ENCODE results near the gene ABCA1. TPM values are rescaled to one million over a fixed set of nuclear protein-coding genes. Genes with fewer than 3 reads are reported as not detected.

ABCA1 gene
- total and polyA plus RNA-seq, 2 of the 13 experiments (the other 11 are each of a cell fraction or from before 2014, with no cell fraction given) = 26.8 to 63.8 TPM

- no peak for FAIRE-seq
- ChIA-PET POLR2A (interaction anchor here (0.9 kb wide), 1 partner anchor 13 kb away, joined by 3 read pairs; no protein-coding TSS in a partner anchor), CTCF (ENCODE audit: low intra/inter-chr PET ratio, low total read pairs) (no interaction called here)
- Histone ChIP-seq H3K4me3 (replicated peaks in 1 of 3; ENCODE audit: insufficient read depth in 1 of 3, low read depth in 2 of 3, low read length in 3 of 3) (no peak overlapping the region), H3K9ac (ENCODE audit: insufficient read depth, low read depth, low read length) (no peak overlapping the region), H3K36me3 (replicated peaks in 1 of 2; ENCODE audit: control insufficient read depth in 1 of 2, insufficient read depth in 2 of 2, low read length in 2 of 2) (peaks cover 32 to 81% of the 10 kb centered on the region in 2 experiments), H2AFZ (ENCODE audit: low read length) (no peak overlapping the region), H4K20me1 (ENCODE audit: insufficient read depth, low read length) (peaks cover 22% of the 10 kb centered on the region; the same call in 1 of the 2 replicates), H3K9me3 (ENCODE audit: low read length) (no peaks in the 10 kb centered on the region), H3K4me2 (ENCODE audit: low read depth, low read length) (no peak overlapping the region), H3K27me3 (ENCODE audit: control insufficient read depth in 1 of 2, insufficient read depth in 2 of 2, low read length in 2 of 2) (no peaks in the 10 kb centered on the region), H3K79me2 (ENCODE audit: insufficient read depth, low read length) (peaks cover 53% of the 10 kb centered on the region), H3K27ac (ENCODE audit: extremely low read length, insufficient read depth, low read length) (peak overlapping the region; percentile 29), H3K4me1 (ENCODE audit: insufficient read depth, low read length) (peaks cover 68% of the 10 kb centered on the region)
- 83% methylated on average over 6 of the region's 6 CpGs for WGBS (ENCODE audit: low lambda C conversion rate)
- intact Hi-C loops (cut with micrococcal nuclease; ENCODE audit: unreplicated experiment) (no loop called here), in situ Hi-C loops (cut with HindIII; ENCODE audit: extremely low pct_ligation_motif_present, low pct_unique_long_range_greater_than_20kb) (no loop called here)
- DNase-seq (ENCODE audit: low spot score) = peak; percentile 80
- BruUV-seq (replicated peaks) = no TSS peak
- no peak; the same call in 1 of the 3 replicates for ATAC-seq
- no peak for TF ChIP-seq CCAR2 (optimal IDR thresholded peaks at IDR 0.05; ENCODE audit: low read depth, low read length)
- TF ChIP-seq ELF4 (CRISPR knock-in tag; IDR thresholded peaks at IDR 0.05; ENCODE audit: borderline replicate concordance) = no peak
- TF ChIP-seq NR0B2 (CRISPR knock-in tag; IDR thresholded peaks at IDR 0.05) = no peak
- TF ChIP-seq ZNF496 (CRISPR knock-in tag; IDR thresholded peaks at IDR 0.05; ENCODE audit: insufficient replicate concordance) = no peak
- peak; percentile 67; the same call in 1 of the 2 replicates for TF ChIP-seq ZBTB26 (CRISPR knock-in tag; IDR thresholded peaks at IDR 0.05; ENCODE audit: borderline replicate concordance)
- TF ChIP-seq IKZF5 (CRISPR knock-in tag; IDR thresholded peaks at IDR 0.05) = no peak
- no peak for TF ChIP-seq ZNF775 (CRISPR knock-in tag; IDR thresholded peaks at IDR 0.05; ENCODE audit: borderline replicate concordance)
- TF ChIP-seq CSRNP1 (CRISPR knock-in tag; IDR thresholded peaks at IDR 0.05) = no peak
- no peak for TF ChIP-seq NR2F2 (IDR thresholded peaks at IDR 0.05; ENCODE audit: borderline replicate concordance, low read depth)
- TF ChIP-seq SP1 (IDR thresholded peaks at IDR 0.05) = no peak
- no peak for TF ChIP-seq SP1 (CRISPR knock-in tag; IDR thresholded peaks at IDR 0.05)
- TF ChIP-seq BCL6 (CRISPR knock-in tag; IDR thresholded peaks at IDR 0.05) = 0 out of 2 replicates have a peak, but pooled peaks have one; percentile 7
- no peak for TF ChIP-seq ZNF317 (CRISPR knock-in tag; IDR thresholded peaks at IDR 0.05)
- no peak for TF ChIP-seq ESRRA (CRISPR knock-in tag; IDR thresholded peaks at IDR 0.05; ENCODE audit: low read depth)
- TF ChIP-seq ZNF460 (CRISPR knock-in tag; IDR thresholded peaks at IDR 0.05; ENCODE audit: borderline replicate concordance) = no peak
- TF ChIP-seq GATAD1 (CRISPR knock-in tag; IDR thresholded peaks at IDR 0.05) = no peak
- no peak for TF ChIP-seq HOXA7 (CRISPR knock-in tag; IDR thresholded peaks at IDR 0.05)
- peak; percentile 37; the same call in 1 of the 2 replicates for TF ChIP-seq THRA (CRISPR knock-in tag; IDR thresholded peaks at IDR 0.05; ENCODE audit: borderline replicate concordance)
These were observed 55.1 kb downstream of the ABCA1 start for GRCh38 chr9:104872656-104873488.
